Keratinocyte (primary cell): ENCODE results near the gene NPR1. TPM values are rescaled to one million over a fixed set of nuclear protein-coding genes. Genes with fewer than 3 reads are reported as not detected.
"Not testable (repeated sequence)": the region's sequence is repeated elsewhere in the genome, so short reads cannot be mapped to it uniquely, and the experiment has no call there.

ENCODE experiments used
- DNase-seq: peaks from one replicate; pipeline ENCODE4 v3.0.0-alpha.2; 2011; ENCODE audit warnings: low read depth, missing footprints, low spot score
- FAIRE-seq: peaks from 2 replicates; lab custom pipeline; 2011; peaks lifted over from hg19 to GRCh38; lab: Jason Lieb, UNC
- H2AFZ ChIP-seq: 2 replicates; pipeline ENCODE4 v1.6.0; 2012; ENCODE audit warnings: low read length, control low read depth, inconsistent platforms; ENCODE audit not compliant: control insufficient read depth
- H3K27ac ChIP-seq: 2 replicates; pipeline ENCODE4 v1.5.1; 2011; ENCODE audit warnings: low read length; ENCODE audit not compliant: control insufficient read depth, insufficient read depth
- H3K27me3 ChIP-seq: 3 replicates; pipeline ENCODE4 v1.6.0; 2011; ENCODE audit warnings: low read length; ENCODE audit not compliant: control insufficient read depth, insufficient read depth; ENCODE audit errors: extremely low read depth
- H3K36me3 ChIP-seq, 2 experiments: 2 replicates in 1 of 2; 3 replicates in 1 of 2; pipeline ENCODE4 v1.5.1; 2011; ENCODE audit warnings: low read length in 2 of 2, mild to moderate bottlenecking in 1 of 2; ENCODE audit not compliant: control insufficient read depth in 2 of 2, insufficient read depth in 2 of 2; ENCODE audit errors: extremely low read depth in 1 of 2
- H3K4me1 ChIP-seq: 3 replicates; pipeline ENCODE4 v1.5.1; 2011; ENCODE audit warnings: low read length; ENCODE audit not compliant: control insufficient read depth, insufficient read depth; ENCODE audit errors: extremely low read depth
- H3K4me2 ChIP-seq: 3 replicates; pipeline ENCODE4 v1.6.0; 2011; ENCODE audit warnings: low read depth, low read length; ENCODE audit not compliant: control insufficient read depth, insufficient read depth; ENCODE audit errors: extremely low read depth
- H3K4me3 ChIP-seq, 3 experiments: fragments of 200-600 bp in 1 of 3; sonication (generic) in 1 of 3; 2 replicates in 2 of 3; 3 replicates in 1 of 3; pipeline ENCODE4 v1.5.1; 2011 to 2016; ENCODE audit warnings: low read length in 3 of 3, mild to moderate bottlenecking in 3 of 3, control low read depth in 2 of 3, inconsistent platforms in 1 of 3, low read depth in 1 of 3, mixed read lengths in 1 of 3, mixed run types in 1 of 3, moderate library complexity in 1 of 3; ENCODE audit not compliant: control insufficient read depth in 2 of 3, insufficient read depth in 2 of 3; ENCODE audit errors: extremely low read depth in 1 of 3
- H3K79me2 ChIP-seq: 2 replicates; pipeline ENCODE4 v1.6.0; 2012; ENCODE audit warnings: low read length; ENCODE audit not compliant: control insufficient read depth, insufficient read depth
- H3K9ac ChIP-seq: 3 replicates; pipeline ENCODE4 v1.6.0; 2011; ENCODE audit warnings: low read length; ENCODE audit not compliant: control insufficient read depth, insufficient read depth; ENCODE audit errors: extremely low read depth
- H3K9me1 ChIP-seq: 3 replicates; pipeline ENCODE4 v1.6.0; 2011; ENCODE audit warnings: low read length; ENCODE audit not compliant: control insufficient read depth, insufficient read depth; ENCODE audit errors: extremely low read depth
- H3K9me3 ChIP-seq: 2 replicates; pipeline ENCODE4 v1.5.1; 2012; ENCODE audit warnings: low read depth, low read length; ENCODE audit not compliant: control insufficient read depth
- H4K20me1 ChIP-seq: 3 replicates; pipeline ENCODE4 v1.6.0; 2011; ENCODE audit warnings: low read length; ENCODE audit not compliant: control insufficient read depth, insufficient read depth; ENCODE audit errors: extremely low read depth
- EZH2 ChIP-seq: IDR thresholded peaks from one replicate; pipeline ENCODE4 v1.6.1; 2012; ENCODE audit warnings: inconsistent platforms, mild to moderate bottlenecking, low read length, moderate library complexity
- dilution Hi-C: fragments of 300-500 bp; cut with MboI; formaldehyde crosslinking; loops from one replicate; pipeline ENCODE4 v1.7.0; 2020; ENCODE audit warnings: low sequenced_read_pairs; ENCODE audit not compliant: extremely low pct_ligation_motif_present
- polyA plus RNA-seq, 5 experiments: library from polyadenylated mRNA; depleted of rRNA in 3 of 5; stranded (reverse) in 3 of 5; stranded (forward) in 1 of 5; unstranded in 1 of 5; fragments of >200 nt; gene quantifications; 1 replicate in 1 of 5; 2 replicates in 3 of 5; 3 replicates in 1 of 5; pipeline versions ENCODE4 v1.2.1 to v1.2.3, GENCODE V29; 2011 to 2012; ENCODE audit warnings: missing spikeins in 2 of 5, low read depth in 1 of 5, low replicate concordance in 1 of 5
- TF ChIP-seq, protein P1 (sequence below), 3 experiments: IDR thresholded peaks in 1 of 3; conservative IDR thresholded peaks in 1 of 3; optimal IDR thresholded peaks in 1 of 3; 2 replicates in 2 of 3; 3 replicates in 1 of 3; pipeline versions ENCODE3 to v1.5.1; 2011; ENCODE audit warnings: low read length in 3 of 3, mild to moderate bottlenecking in 3 of 3, moderate library complexity in 2 of 3, control low read depth in 1 of 3, inconsistent platforms in 1 of 3; ENCODE audit not compliant: insufficient read depth in 2 of 3; ENCODE audit errors: extremely low read depth in 1 of 3

The NPR1 gene
- polyA plus RNA-seq, 1 donor (not counting 4 experiments of a cell fraction or from before 2014, with no cell fraction given), result not detected

- no peak for FAIRE-seq
- no peak overlapping the region for H3K4me2 ChIP-seq
- TF ChIP-seq EZH2, result no peak
- TF ChIP-seq, protein P1, sequence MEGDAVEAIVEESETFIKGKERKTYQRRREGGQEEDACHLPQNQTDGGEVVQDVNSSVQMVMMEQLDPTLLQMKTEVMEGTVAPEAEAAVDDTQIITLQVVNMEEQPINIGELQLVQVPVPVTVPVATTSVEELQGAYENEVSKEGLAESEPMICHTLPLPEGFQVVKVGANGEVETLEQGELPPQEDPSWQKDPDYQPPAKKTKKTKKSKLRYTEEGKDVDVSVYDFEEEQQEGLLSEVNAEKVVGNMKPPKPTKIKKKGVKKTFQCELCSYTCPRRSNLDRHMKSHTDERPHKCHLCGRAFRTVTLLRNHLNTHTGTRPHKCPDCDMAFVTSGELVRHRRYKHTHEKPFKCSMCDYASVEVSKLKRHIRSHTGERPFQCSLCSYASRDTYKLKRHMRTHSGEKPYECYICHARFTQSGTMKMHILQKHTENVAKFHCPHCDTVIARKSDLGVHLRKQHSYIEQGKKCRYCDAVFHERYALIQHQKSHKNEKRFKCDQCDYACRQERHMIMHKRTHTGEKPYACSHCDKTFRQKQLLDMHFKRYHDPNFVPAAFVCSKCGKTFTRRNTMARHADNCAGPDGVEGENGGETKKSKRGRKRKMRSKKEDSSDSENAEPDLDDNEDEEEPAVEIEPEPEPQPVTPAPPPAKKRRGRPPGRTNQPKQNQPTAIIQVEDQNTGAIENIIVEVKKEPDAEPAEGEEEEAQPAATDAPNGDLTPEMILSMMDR (optimal IDR thresholded peaks at IDR 0.05 in 1 of 3, IDR thresholded peaks at IDR 0.05 in 1 of 3, conservative IDR thresholded peaks at IDR 0.05 in 1 of 3; ENCODE audit: extremely low read depth in 1 of 3, insufficient read depth in 2 of 3, low read length in 3 of 3), result no peak
- H3K9me1 ChIP-seq, result no peaks in the 10 kb centered on the region
- H3K79me2 ChIP-seq, result peaks cover 6% of the 10 kb centered on the region
- no peak overlapping the region for H3K4me3 ChIP-seq
- H3K36me3 ChIP-seq, result no peaks in the 10 kb centered on the region
- no peaks in the 10 kb centered on the region for H3K9me3 ChIP-seq
- no peak overlapping the region for H3K27ac ChIP-seq
- dilution Hi-C loops, result no loop called here
- H3K9ac ChIP-seq, result no peak overlapping the region
- no peak for DNase-seq
- H4K20me1 ChIP-seq, result no peaks in the 10 kb centered on the region
- no peak overlapping the region for H2AFZ ChIP-seq
- peaks cover 3% of the 10 kb centered on the region for H3K4me1 ChIP-seq
- no peaks in the 10 kb centered on the region for H3K27me3 ChIP-seq
These were observed 45.2 kb downstream of the NPR1 start for GRCh38 chr1:153723687-153724086.

DNA sequence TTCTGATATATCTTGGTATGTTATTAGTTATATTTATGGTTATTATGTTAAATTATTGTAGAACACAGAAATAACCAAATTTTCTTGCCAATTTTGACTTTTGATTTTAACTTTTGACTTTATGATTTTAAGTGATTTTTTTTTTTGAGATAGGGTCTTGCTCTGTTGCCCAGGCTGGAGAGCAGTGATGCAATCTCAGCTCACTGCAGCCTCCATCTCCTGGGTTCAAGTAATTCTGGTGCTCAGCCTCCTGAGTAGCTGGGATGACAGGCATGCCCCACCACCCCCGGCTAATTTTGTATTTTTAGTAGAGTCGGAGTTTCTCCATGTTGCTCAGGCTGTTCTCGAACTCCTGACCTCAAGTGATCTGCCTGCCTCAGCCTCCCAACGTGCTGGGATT is 46.1 kb downstream of the NPR1 start:
- H4K20me1 ChIP-seq, dilution Hi-C loops: not testable (repeated sequence)

More for the DNA sequence above, 46.1 kb downstream of the NPR1 start:
- not testable (repeated sequence) for FAIRE-seq, H3K27ac ChIP-seq, H3K9me3 ChIP-seq, H3K9me1 ChIP-seq, DNase-seq, H3K4me3 ChIP-seq, H3K9ac ChIP-seq, H3K27me3 ChIP-seq, H2AFZ ChIP-seq, H3K4me1 ChIP-seq, H3K36me3 ChIP-seq, H3K4me2 ChIP-seq
- peaks cover 11% of the 10 kb centered on the region for H3K79me2 ChIP-seq
